ENCODE results near the gene NKIRAS1.

- TF ChIP-seq, protein P1, sequence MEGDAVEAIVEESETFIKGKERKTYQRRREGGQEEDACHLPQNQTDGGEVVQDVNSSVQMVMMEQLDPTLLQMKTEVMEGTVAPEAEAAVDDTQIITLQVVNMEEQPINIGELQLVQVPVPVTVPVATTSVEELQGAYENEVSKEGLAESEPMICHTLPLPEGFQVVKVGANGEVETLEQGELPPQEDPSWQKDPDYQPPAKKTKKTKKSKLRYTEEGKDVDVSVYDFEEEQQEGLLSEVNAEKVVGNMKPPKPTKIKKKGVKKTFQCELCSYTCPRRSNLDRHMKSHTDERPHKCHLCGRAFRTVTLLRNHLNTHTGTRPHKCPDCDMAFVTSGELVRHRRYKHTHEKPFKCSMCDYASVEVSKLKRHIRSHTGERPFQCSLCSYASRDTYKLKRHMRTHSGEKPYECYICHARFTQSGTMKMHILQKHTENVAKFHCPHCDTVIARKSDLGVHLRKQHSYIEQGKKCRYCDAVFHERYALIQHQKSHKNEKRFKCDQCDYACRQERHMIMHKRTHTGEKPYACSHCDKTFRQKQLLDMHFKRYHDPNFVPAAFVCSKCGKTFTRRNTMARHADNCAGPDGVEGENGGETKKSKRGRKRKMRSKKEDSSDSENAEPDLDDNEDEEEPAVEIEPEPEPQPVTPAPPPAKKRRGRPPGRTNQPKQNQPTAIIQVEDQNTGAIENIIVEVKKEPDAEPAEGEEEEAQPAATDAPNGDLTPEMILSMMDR (IDR thresholded peaks at IDR 0.05) = no peak
- TF ChIP-seq ZFX (IDR thresholded peaks at IDR 0.05; ENCODE audit: borderline replicate concordance) = no peak
These were observed 35.9 kb upstream of the NKIRAS1 start for GRCh38 chr3:23952646-23953045.

Measured in 22Rv1 (cell line).